SU-DHL-6 (cell line): ENCODE results near the gene CCDC186.

ENCODE experiments used
- H2AFZ ChIP-seq: fragments of 200-600 bp; sonication (generic); 2 replicates; pipeline ENCODE4 v1.6.1; 2014; ENCODE audit warnings: low read depth, mild to moderate bottlenecking, moderate library complexity, mixed read lengths, antibody characterized with exemption, low read length; ENCODE audit not compliant: severe bottlenecking
- H3F3A ChIP-seq: fragments of 200-600 bp; shearing (Covaris generic); 2 replicates; pipeline ENCODE4 v1.6.0; 2016; ENCODE audit warnings: antibody characterized with exemption, mild to moderate bottlenecking; ENCODE audit not compliant: insufficient read depth
- H3K27ac ChIP-seq: fragments of 200-600 bp; sonication (generic); 2 replicates; pipeline ENCODE4 v1.5.1; 2016; ENCODE audit warnings: low read depth, mild to moderate bottlenecking, low read length, moderate library complexity, mixed read lengths
- H3K27me3 ChIP-seq: fragments of 200-600 bp; sonication (generic), shearing (Covaris generic); 2 replicates; pipeline ENCODE4 v1.6.0; 2014; ENCODE audit warnings: mild to moderate bottlenecking, low read length
- H3K36me3 ChIP-seq: fragments of 200-600 bp; sonication (generic); 2 replicates; pipeline ENCODE4 v1.6.1; 2014; ENCODE audit warnings: mild to moderate bottlenecking, low read length, mixed read lengths
- H3K4me2 ChIP-seq: fragments of 300-600, 200-600 bp; shearing (Covaris generic), sonication (generic); 2 replicates; pipeline ENCODE4 v1.6.0; 2014; ENCODE audit warnings: low read length, low read depth, mild to moderate bottlenecking; ENCODE audit not compliant: poor library complexity, severe bottlenecking
- H3K4me3 ChIP-seq: fragments of 200-600 bp; sonication (generic); 2 replicates; pipeline ENCODE4 v1.5.1; 2014; ENCODE audit warnings: antibody characterized with exemption, low read length, mild to moderate bottlenecking, mixed read lengths; ENCODE audit not compliant: insufficient read depth, poor library complexity, severe bottlenecking
- H3K79me2 ChIP-seq: fragments of 200-600 bp; sonication (generic); 2 replicates; pipeline ENCODE4 v1.6.1; 2014; ENCODE audit warnings: mild to moderate bottlenecking, low read length, moderate library complexity; ENCODE audit not compliant: insufficient read depth
- H3K9ac ChIP-seq: fragments of 200-600 bp; sonication (generic); 2 replicates; pipeline ENCODE4 v1.7.0; 2014; ENCODE audit warnings: mild to moderate bottlenecking, low read length
- H3K9me2 ChIP-seq: fragments of 200-600 bp; sonication (generic); replicated peaks from 2 replicates; pipeline ENCODE4 v1.6.1; 2014; ENCODE audit warnings: low read length; ENCODE audit not compliant: insufficient read depth
- H3K9me3 ChIP-seq: fragments of 200-600 bp; sonication (generic); 2 replicates; pipeline ENCODE4 v1.6.1; 2014; ENCODE audit warnings: low read length, mixed read lengths; ENCODE audit not compliant: insufficient read depth
- H4K20me1 ChIP-seq: fragments of 200-600 bp; sonication (generic); 2 replicates; pipeline ENCODE4 v1.6.1; 2014; ENCODE audit warnings: low read depth, mild to moderate bottlenecking, antibody characterized with exemption, low read length, moderate library complexity, mixed read lengths
- EZH2phosphoT487 ChIP-seq: fragments of 200-600 bp; sonication (generic), shearing (Covaris generic); conservative IDR thresholded peaks from 2 replicates; pipeline ENCODE4 v1.6.1; 2018; ENCODE audit warnings: mild to moderate bottlenecking, antibody characterized with exemption, low read length, moderate library complexity, mixed read lengths
- TF ChIP-seq, protein P1 (sequence below): fragments of 200-600 bp; sonication (generic); IDR thresholded peaks from one replicate; pipeline ENCODE4 v1.5.1; 2017; ENCODE audit warnings: antibody characterized with exemption, mild to moderate bottlenecking, low read length, moderate library complexity; ENCODE audit not compliant: insufficient read depth, poor library complexity, severe bottlenecking

CCDC186 gene

DNA sequence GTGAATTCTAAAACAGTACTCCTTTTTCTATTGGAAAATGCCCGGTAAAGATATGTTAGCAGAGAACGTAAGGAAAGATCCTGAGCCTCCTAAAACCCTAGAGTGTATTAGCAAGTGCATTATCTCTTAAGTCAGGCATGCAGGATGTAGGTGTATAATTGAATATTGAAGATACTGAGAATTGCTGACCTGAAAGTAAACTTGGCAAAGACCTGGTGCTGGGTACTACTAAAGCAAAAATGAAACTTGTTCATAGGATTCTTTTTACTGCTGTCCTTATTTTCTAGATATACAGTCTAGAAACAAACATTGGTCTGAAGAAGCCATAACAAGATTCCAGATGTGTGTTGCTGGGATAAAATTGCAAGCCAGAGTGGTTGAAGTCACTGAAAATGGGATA, 46.3 kb upstream of the CCDC186 start:
- Histone ChIP-seq H3K4me2 (no peak overlapping the region), H3K36me3 (no peaks in the 10 kb centered on the region), H2AFZ (no peak overlapping the region), H3K27ac (no peak overlapping the region), H3K9ac (no peak overlapping the region), H4K20me1 (no peaks in the 10 kb centered on the region), H3K9me2 (no peaks in the 10 kb centered on the region), H3K9me3 (no peaks in the 10 kb centered on the region), H3K79me2 (no peaks in the 10 kb centered on the region), H3F3A (no peaks in the 10 kb centered on the region), H3K27me3 (no peaks in the 10 kb centered on the region), H3K4me3 (no peak overlapping the region)
- TF ChIP-seq EZH2phosphoT487, result no peak
- TF ChIP-seq, protein P1, sequence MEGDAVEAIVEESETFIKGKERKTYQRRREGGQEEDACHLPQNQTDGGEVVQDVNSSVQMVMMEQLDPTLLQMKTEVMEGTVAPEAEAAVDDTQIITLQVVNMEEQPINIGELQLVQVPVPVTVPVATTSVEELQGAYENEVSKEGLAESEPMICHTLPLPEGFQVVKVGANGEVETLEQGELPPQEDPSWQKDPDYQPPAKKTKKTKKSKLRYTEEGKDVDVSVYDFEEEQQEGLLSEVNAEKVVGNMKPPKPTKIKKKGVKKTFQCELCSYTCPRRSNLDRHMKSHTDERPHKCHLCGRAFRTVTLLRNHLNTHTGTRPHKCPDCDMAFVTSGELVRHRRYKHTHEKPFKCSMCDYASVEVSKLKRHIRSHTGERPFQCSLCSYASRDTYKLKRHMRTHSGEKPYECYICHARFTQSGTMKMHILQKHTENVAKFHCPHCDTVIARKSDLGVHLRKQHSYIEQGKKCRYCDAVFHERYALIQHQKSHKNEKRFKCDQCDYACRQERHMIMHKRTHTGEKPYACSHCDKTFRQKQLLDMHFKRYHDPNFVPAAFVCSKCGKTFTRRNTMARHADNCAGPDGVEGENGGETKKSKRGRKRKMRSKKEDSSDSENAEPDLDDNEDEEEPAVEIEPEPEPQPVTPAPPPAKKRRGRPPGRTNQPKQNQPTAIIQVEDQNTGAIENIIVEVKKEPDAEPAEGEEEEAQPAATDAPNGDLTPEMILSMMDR, result no peak

DNA sequence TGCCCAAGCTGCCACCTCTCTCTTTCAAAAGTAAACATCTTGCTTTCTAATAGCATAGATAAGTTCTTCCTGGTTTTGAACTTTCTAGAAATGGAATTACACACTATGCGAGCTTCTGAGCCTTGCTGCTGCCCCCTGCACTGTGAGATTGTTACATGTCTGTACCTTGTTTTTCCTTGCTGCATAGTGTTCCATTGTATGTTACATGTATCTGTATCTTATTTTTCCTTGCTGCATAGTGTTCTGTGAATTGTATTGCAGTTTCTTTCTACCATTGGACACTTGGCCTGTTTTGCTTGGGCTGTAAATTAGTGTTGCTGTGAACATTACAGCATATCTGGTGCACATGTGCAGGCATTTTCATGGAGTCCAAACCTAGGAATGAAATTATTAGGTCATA, 41.0 kb upstream of the CCDC186 start:
- Histone ChIP-seq H3K9me3 (no peaks in the 10 kb centered on the region), H3K9me2 (no peaks in the 10 kb centered on the region), H3K27ac (no peak overlapping the region), H2AFZ (no peak overlapping the region), H3K79me2 (no peaks in the 10 kb centered on the region), H3K9ac (no peak overlapping the region), H3K36me3 (no peaks in the 10 kb centered on the region), H3K4me3 (no peak overlapping the region), H3F3A (no peaks in the 10 kb centered on the region), H3K27me3 (0 out of 2 replicates have a peak, but pooled peaks cover 3% of the 10 kb centered on the region), H4K20me1 (no peaks in the 10 kb centered on the region), H3K4me2 (no peak overlapping the region)
- TF ChIP-seq, protein P1, result no peak
- TF ChIP-seq EZH2phosphoT487, result no peak

DNA sequence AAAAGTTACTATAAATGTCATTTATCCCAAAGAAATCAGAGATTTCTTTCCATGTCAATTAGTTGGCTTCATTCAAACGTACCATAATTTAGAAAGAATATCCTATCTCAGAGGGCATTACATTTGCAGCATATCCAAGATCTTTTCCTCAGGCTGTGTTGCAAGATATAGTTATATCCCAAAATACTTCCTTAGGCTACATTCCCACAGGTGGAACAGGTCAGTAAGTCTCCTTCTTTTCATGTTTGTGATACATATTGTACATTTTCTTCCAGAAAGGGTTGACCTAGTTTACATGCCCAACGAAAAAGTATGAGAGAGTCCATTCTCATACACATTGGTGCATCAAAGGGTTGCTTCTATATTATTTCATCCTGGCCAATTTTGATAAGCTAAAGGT, 38.1 kb upstream of the CCDC186 start:
- H3F3A ChIP-seq, result no peaks in the 10 kb centered on the region
- no peak overlapping the region for H3K9ac ChIP-seq
- no peak overlapping the region for H3K4me3 ChIP-seq
- no peaks in the 10 kb centered on the region for H3K9me2 ChIP-seq
- H3K27ac ChIP-seq, result no peak overlapping the region
- H4K20me1 ChIP-seq, result no peaks in the 10 kb centered on the region
- no peaks in the 10 kb centered on the region for H3K9me3 ChIP-seq
- no peak for TF ChIP-seq EZH2phosphoT487
- TF ChIP-seq, protein P1, result no peak
- H3K79me2 ChIP-seq, result no peaks in the 10 kb centered on the region
- H2AFZ ChIP-seq, result no peak overlapping the region
- no peaks in the 10 kb centered on the region for H3K36me3 ChIP-seq
- H3K27me3 ChIP-seq, result peaks cover 6% of the 10 kb centered on the region; the same call in 1 of the 2 replicates
- no peak overlapping the region for H3K4me2 ChIP-seq

DNA sequence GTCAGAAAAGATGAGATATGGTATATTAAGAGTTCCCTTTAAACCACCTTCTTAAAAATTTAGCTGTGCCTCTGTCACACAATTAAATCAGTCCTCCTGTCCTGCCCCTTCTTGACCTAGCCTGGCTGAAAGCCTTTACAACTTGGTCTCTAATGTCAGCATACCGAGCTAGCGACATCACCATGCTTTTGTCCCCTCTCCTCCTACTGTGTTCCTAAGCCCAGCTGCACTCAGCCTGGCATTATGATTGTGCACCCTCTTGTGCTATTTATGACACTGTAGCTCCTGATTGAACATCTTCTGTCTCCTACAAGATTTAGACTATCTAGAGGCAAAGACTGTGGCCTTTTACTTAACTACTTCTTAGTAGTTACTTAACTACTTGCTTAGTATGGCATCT, 34.3 kb upstream of the CCDC186 start:
- Histone ChIP-seq H2AFZ (no peak overlapping the region), H3K79me2 (no peaks in the 10 kb centered on the region), H3K9me3 (no peaks in the 10 kb centered on the region), H3K27ac (no peak overlapping the region), H3K27me3 (peaks cover 5% of the 10 kb centered on the region; the same call in 1 of the 2 replicates), H3K9me2 (no peaks in the 10 kb centered on the region), H3K36me3 (no peaks in the 10 kb centered on the region), H3F3A (no peaks in the 10 kb centered on the region), H3K4me3 (no peak overlapping the region), H4K20me1 (no peaks in the 10 kb centered on the region), H3K9ac (no peak overlapping the region), H3K4me2 (no peak overlapping the region)
- no peak for TF ChIP-seq EZH2phosphoT487
- TF ChIP-seq, protein P1, result no peak
